ENCODE data around the gene MMS19. TPM values are rescaled to one million over a fixed set of nuclear protein-coding genes. Genes with fewer than 3 reads are reported as not detected.

Gene MMS19
- total and polyA plus RNA-seq, 10 of the 15 experiments (the other 5 are each of a cell fraction or from before 2014, with no cell fraction given): 40.2 to 112 (median 69.0) TPM

GRCh38 chr10:97428572-97428981 lies 69.6 kb downstream of the MMS19 start:
- peaks cover 10% of the 10 kb centered on the region for H3K4me1 ChIP-seq (ENCODE audit: control insufficient read depth, insufficient read depth, low read length)
- POLR2A ChIA-PET: interaction anchor here (1.4 to 2.6 kb wide), 4 partner anchors 9 to 28 kb away, joined by 3 to 9 read pairs (median 8); partner anchors contain the start of gene RRP12
- in situ Hi-C loops (cut with MboI): no loop called here
- no peaks in the 10 kb centered on the region for H3K27me3 ChIP-seq (replicated peaks in 1 of 2; ENCODE audit: control insufficient read depth in 2 of 2, insufficient read depth in 2 of 2, low read length in 1 of 2)
- WGBS (ENCODE audit: insufficient coverage, insufficient replicate concordance, low lambda C conversion rate, missing lambda C conversion rate): 0% methylated on average over 4 of the region's 4 CpGs
- peaks cover 8% of the 10 kb centered on the region; the same call in 1 of the 2 replicates for H4K20me1 ChIP-seq (ENCODE audit: control insufficient read depth, insufficient read depth)
- intact Hi-C loops (cut with micrococcal nuclease; ENCODE audit: unreplicated experiment): loop anchor here (5.0 kb wide), 1 partner anchor 69 kb away; the partner anchor contains the start of genes MMS19 and UBTD1
- peaks cover 9 to 22% of the 10 kb centered on the region in 2 experiments; a peak in 3 of 4 replicates for H3K36me3 ChIP-seq (ENCODE audit: control insufficient read depth in 2 of 2, insufficient read depth in 2 of 2, low read length in 1 of 2)
- CTCF ChIA-PET: interaction anchor here (0.8 to 1.9 kb wide), 6 partner anchors 18 to 149 kb away, joined by 3 to 10 read pairs (median 4); partner anchors contain the start of gene RRP12
- H3K4me3 ChIP-seq: peak overlapping the region; percentile 92
- no peaks in the 10 kb centered on the region for H3K9me3 ChIP-seq (replicated peaks; ENCODE audit: control insufficient read depth, insufficient read depth, low read length)
- RAD21 ChIA-PET (ENCODE audit: unreplicated experiment): interaction anchor here (1.4 to 1.9 kb wide), 2 partner anchors 16 to 21 kb away, joined by 3 to 4 read pairs; no protein-coding TSS in a partner anchor
- no peak overlapping the region for H2AFZ ChIP-seq (ENCODE audit: control insufficient read depth, low read depth, low read length)
- peaks cover 58% of the 10 kb centered on the region for H3K79me2 ChIP-seq (ENCODE audit: control insufficient read depth, insufficient read depth, low read length)
- ATAC-seq: peak; percentile 13
- no TSS peak for BruUV-seq (replicated peaks)
- peak overlapping the region; percentile 95 for H3K27ac ChIP-seq (ENCODE audit: control insufficient read depth, insufficient read depth)
- H3K9ac ChIP-seq (ENCODE audit: control insufficient read depth, insufficient read depth, low read length): peak overlapping the region; percentile 89
- H3K4me2 ChIP-seq (ENCODE audit: control insufficient read depth, insufficient read depth): peak overlapping the region; percentile 78
- TF ChIP-seq FOXK2 (IDR thresholded peaks at IDR 0.05) (no peak), CREB1 (IDR thresholded peaks at IDR 0.05; ENCODE audit: low read depth) (0 out of 2 replicates have a peak, but pooled peaks have one; percentile 17), CHD2 (IDR thresholded peaks at IDR 0.05; ENCODE audit: borderline replicate concordance, low read depth, low read length) (no peak), NR2C1 (IDR thresholded peaks at IDR 0.05) (peak; percentile 63), POLR2A (IDR thresholded peaks at IDR 0.05; ENCODE audit: low read depth, low read length) (0 out of 2 replicates have a peak, but pooled peaks have one; percentile 15), TAF1 (IDR thresholded peaks at IDR 0.05; ENCODE audit: borderline replicate concordance, low read depth, low read length) (0 out of 2 replicates have a peak, but pooled peaks have one; percentile 33), YY1 (IDR thresholded peaks at IDR 0.05; ENCODE audit: low read depth, low read length) (0 out of 2 replicates have a peak, but pooled peaks have one; percentile 9), POLR2AphosphoS5 (IDR thresholded peaks at IDR 0.05; ENCODE audit: low read length) (0 out of 2 replicates have a peak, but pooled peaks have one; percentile 22)
- no peak for FAIRE-seq
- SMC1A ChIA-PET (ENCODE audit: uncharacterized antibody, unreplicated experiment): interaction anchor here (1.0 to 2.1 kb wide), 4 partner anchors 15 to 27 kb away, joined by 3 to 12 read pairs (median 3); partner anchors contain the start of gene RRP12
- no peak for DNase-seq (ENCODE audit: low read depth, low spot score)
